ENCODE data around the gene SCARF2. TPM values are rescaled to one million over a fixed set of nuclear protein-coding genes. Genes with fewer than 3 reads are reported as not detected.

Gene SCARF2
- total RNA-seq, 2 experiments from 2014 or later = 1.5 to 1.7 TPM

- no peaks in the 10 kb centered on the region for H3K9me3 Mint-ChIP-seq
- ATAC-seq (ENCODE audit: low read depth) (no peak), DNase-seq (no peak)
- POLR2A ChIA-PET = no interaction called here
- peaks cover 14% of the 10 kb centered on the region for H3K4me1 Mint-ChIP-seq
- no peak overlapping the region for H3K4me3 Mint-ChIP-seq
- H3K36me3 Mint-ChIP-seq = no peaks in the 10 kb centered on the region
- no peak overlapping the region for H3K27ac Mint-ChIP-seq
- H3K27me3 Mint-ChIP-seq = peaks cover 71% of the 10 kb centered on the region
Observed at GRCh38 chr22:20433686-20434241, 3.9 kb downstream of the SCARF2 start.

DNA sequence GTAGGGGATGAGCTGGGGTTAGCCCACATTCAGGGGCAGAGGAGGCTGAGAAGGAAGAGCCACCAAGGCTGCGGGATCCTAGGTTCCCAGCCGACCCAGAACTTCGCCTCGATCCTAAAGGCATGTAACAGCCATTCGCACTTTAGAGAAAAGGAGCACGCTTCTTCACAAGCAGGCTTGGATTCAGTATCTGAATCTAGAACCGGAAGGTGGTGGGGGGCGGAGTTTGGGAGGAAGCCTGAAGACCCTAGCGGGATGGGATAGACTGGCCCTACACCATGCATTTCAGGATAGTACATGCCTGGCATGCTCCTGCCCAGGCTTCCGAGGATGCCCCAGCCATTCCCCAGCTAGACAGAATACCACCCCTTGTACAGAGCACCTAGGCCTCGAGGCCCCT, 4.4 kb downstream of the SCARF2 start:
- Mint-ChIP-seq H3K27ac (no peak overlapping the region), H3K9me3 (no peaks in the 10 kb centered on the region), H3K27me3 (peaks cover 71% of the 10 kb centered on the region), H3K4me1 (peaks cover 14% of the 10 kb centered on the region), H3K36me3 (no peaks in the 10 kb centered on the region), H3K4me3 (no peak overlapping the region)
- ATAC-seq (ENCODE audit: low read depth) = no peak
- no peak for DNase-seq
- POLR2A ChIA-PET = no interaction called here

DNA sequence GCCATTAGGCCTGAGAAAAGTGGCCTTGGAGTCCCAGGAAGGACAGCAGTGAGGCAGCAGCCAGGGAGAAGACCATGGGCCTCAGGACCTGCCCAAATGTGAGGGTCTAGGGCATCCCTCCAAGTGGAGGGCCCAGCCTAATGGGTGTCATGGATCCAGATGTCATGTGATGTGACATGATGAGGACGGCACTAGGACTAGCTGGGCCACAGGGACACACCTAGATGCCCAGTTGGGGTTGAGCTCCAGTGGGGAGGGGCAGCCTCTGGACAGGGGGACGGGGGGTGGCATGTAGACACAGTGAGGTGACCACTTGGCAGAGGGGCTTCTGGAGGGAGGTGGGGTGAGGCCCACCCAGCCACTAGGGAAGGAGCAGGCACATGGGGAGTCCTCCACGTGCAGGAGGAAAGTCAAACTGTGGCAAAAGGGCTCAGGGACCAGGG, 5.4 kb downstream of the SCARF2 start:
- Mint-ChIP-seq H3K36me3 (no peaks in the 10 kb centered on the region), H3K27me3 (peaks cover 73% of the 10 kb centered on the region), H3K9me3 (no peaks in the 10 kb centered on the region), H3K4me1 (peaks cover 14% of the 10 kb centered on the region), H3K27ac (no peak overlapping the region), H3K4me3 (no peak overlapping the region)
- ATAC-seq (ENCODE audit: low read depth) (no peak), DNase-seq (no peak)
- POLR2A ChIA-PET = interaction anchor here (1.6 kb wide), 1 partner anchor 28 kb away, joined by 4 read pairs; no protein-coding TSS in a partner anchor

- ATAC-seq (ENCODE audit: low read depth) = no peak
- peak overlapping the region; percentile 32 for H3K4me3 Mint-ChIP-seq
- POLR2A ChIA-PET = interaction anchor here (1.6 kb wide), 1 partner anchor 28 kb away, joined by 4 read pairs; no protein-coding TSS in a partner anchor
- H3K27ac Mint-ChIP-seq = peak overlapping the region; percentile 56
- DNase-seq = no peak
- peaks cover 8% of the 10 kb centered on the region for H3K4me1 Mint-ChIP-seq
- H3K9me3 Mint-ChIP-seq = no peaks in the 10 kb centered on the region
- peaks cover 73% of the 10 kb centered on the region for H3K27me3 Mint-ChIP-seq
- H3K36me3 Mint-ChIP-seq = no peaks in the 10 kb centered on the region
Observed at GRCh38 chr22:20431511-20432192, 6.0 kb downstream of the SCARF2 start.

GRCh38 chr22:20430720-20431510, 6.7 kb downstream of the SCARF2 start:
- no peak overlapping the region for H3K27ac Mint-ChIP-seq
- no peaks in the 10 kb centered on the region for H3K36me3 Mint-ChIP-seq
- DNase-seq = peak; percentile 66
- H3K9me3 Mint-ChIP-seq = no peaks in the 10 kb centered on the region
- POLR2A ChIA-PET = interaction anchor here (1.6 kb wide), 1 partner anchor 27 kb away, joined by 4 read pairs; no protein-coding TSS in a partner anchor
- peak overlapping the region; percentile 84 for H3K4me3 Mint-ChIP-seq
- peaks cover 76% of the 10 kb centered on the region for H3K27me3 Mint-ChIP-seq
- peaks cover 6% of the 10 kb centered on the region for H3K4me1 Mint-ChIP-seq
- peak; percentile 35 for ATAC-seq (ENCODE audit: low read depth)

- H3K36me3 Mint-ChIP-seq = no peaks in the 10 kb centered on the region
- peaks cover 6% of the 10 kb centered on the region for H3K4me1 Mint-ChIP-seq
- DNase-seq (no peak), ATAC-seq (ENCODE audit: low read depth) (no peak)
- peak overlapping the region; percentile 84 for H3K4me3 Mint-ChIP-seq
- peaks cover 69% of the 10 kb centered on the region for H3K27me3 Mint-ChIP-seq
- H3K27ac Mint-ChIP-seq = no peak overlapping the region
- POLR2A ChIA-PET = no interaction called here
- no peaks in the 10 kb centered on the region for H3K9me3 Mint-ChIP-seq
Observed at GRCh38 chr22:20430101-20430719, 7.4 kb downstream of the SCARF2 start.

DNA sequence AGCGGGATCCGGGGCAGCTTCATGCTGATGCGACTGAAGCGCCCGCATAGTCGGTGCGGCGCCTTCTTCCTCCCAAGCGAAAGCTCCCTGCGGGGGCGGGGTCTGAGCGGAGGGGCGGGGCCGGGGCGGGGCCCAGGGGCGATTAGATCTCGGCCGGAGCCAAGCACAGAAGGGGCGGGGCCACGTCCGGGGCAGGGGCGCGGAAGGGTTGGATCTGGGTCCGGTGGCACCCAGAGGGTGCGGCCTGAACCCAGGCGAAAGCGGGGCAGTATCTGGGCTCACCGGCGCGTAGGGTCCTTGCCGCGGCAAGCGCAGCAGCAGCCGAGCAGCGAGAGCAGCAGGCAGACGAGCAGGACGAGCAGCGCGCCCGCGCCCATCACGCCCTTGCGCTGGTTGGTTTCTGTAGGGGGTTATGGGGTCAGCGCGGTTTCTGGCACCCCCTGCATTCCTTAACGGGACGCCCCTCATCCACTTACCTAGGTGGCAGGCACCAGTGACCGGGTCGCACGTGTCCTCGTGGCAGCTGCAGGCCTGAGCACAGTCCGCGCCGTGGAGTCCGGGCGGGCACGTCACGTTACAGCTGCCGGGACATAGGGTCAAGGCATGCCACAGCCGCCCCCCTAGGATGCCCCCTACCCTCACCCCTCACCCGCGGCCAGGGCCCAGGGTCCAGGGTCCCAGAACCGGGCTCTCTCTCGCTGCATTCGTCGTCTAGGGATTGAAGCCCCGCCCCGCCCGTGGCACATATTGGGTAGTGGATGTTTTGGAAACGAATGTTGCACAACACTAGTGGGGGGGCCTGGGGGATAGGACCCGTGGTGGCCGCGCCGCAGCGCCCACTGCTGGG, 8.1 kb downstream of the SCARF2 start:
- peak; percentile 88 for DNase-seq
- Mint-ChIP-seq H3K4me1 (peaks cover 6% of the 10 kb centered on the region), H3K9me3 (no peaks in the 10 kb centered on the region), H3K4me3 (peak overlapping the region; percentile 84), H3K36me3 (no peaks in the 10 kb centered on the region), H3K27me3 (peaks cover 64% of the 10 kb centered on the region), H3K27ac (peak overlapping the region; percentile 58)
- ATAC-seq (ENCODE audit: low read depth) = peak; percentile 72
- POLR2A ChIA-PET = interaction anchor here (0.9 to 1.7 kb wide), 4 partner anchors 10 to 78 kb away, joined by 3 to 5 read pairs (median 4); partner anchors contain the start of gene MED15

DNA sequence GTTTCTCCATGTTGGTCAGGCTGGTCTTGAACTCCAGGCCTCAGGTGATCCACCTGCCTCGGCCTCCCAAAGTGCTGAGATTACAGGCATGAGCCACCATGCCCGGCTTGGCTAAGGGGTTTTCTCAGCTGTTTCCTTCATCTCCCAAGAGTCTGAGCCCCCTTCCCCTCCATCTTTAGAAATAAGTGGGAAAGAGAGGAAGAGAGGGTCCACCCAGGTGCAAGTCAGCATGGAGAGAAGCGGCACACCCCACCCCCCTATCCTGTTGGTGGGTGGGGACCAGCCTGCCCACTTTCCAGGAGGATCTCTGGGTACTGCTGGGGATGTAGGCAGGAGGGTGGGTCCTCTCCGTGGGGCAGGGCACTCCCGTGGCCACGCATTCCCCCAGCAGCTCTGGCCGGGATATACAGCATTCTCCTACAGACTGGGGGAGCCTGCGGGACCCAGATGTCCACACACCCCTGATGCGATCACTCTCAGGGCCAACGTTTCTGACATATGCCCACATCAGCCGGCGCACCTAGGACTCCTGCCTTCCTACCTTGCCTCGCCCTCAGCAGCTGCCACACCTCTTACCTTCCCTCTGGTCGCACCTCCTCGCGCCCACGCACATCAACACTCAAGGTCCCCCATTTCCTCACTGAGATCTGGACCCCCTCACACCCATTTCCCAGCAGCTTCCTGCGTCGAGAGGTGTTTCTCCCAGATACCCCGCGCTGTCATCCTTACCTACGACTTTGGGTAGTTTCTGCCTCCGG, 8.9 kb downstream of the SCARF2 start:
- H3K9me3 Mint-ChIP-seq = no peaks in the 10 kb centered on the region
- peak; percentile 9 for ATAC-seq (ENCODE audit: low read depth)
- H3K4me3 Mint-ChIP-seq = peak overlapping the region; percentile 84
- DNase-seq = no peak
- POLR2A ChIA-PET = interaction anchor here (0.9 to 1.7 kb wide), 4 partner anchors 10 to 79 kb away, joined by 3 to 5 read pairs (median 4); partner anchors contain the start of gene MED15
- peaks cover 59% of the 10 kb centered on the region for H3K27me3 Mint-ChIP-seq
- no peaks in the 10 kb centered on the region for H3K36me3 Mint-ChIP-seq
- peak overlapping the region; percentile 58 for H3K27ac Mint-ChIP-seq
- peaks cover 6% of the 10 kb centered on the region for H3K4me1 Mint-ChIP-seq

GRCh38 chr22:20427945-20428417, 9.6 kb downstream of the SCARF2 start:
- peaks cover 55% of the 10 kb centered on the region for H3K27me3 Mint-ChIP-seq
- H3K36me3 Mint-ChIP-seq = no peaks in the 10 kb centered on the region
- ATAC-seq (ENCODE audit: low read depth) = no peak
- POLR2A ChIA-PET = interaction anchor here (1.7 kb wide), 1 partner anchor 9 kb away, joined by 4 read pairs; no protein-coding TSS in a partner anchor
- DNase-seq = no peak
- H3K4me1 Mint-ChIP-seq = peaks cover 8% of the 10 kb centered on the region
- H3K27ac Mint-ChIP-seq = no peak overlapping the region
- H3K9me3 Mint-ChIP-seq = no peaks in the 10 kb centered on the region
- no peak overlapping the region for H3K4me3 Mint-ChIP-seq

DNA sequence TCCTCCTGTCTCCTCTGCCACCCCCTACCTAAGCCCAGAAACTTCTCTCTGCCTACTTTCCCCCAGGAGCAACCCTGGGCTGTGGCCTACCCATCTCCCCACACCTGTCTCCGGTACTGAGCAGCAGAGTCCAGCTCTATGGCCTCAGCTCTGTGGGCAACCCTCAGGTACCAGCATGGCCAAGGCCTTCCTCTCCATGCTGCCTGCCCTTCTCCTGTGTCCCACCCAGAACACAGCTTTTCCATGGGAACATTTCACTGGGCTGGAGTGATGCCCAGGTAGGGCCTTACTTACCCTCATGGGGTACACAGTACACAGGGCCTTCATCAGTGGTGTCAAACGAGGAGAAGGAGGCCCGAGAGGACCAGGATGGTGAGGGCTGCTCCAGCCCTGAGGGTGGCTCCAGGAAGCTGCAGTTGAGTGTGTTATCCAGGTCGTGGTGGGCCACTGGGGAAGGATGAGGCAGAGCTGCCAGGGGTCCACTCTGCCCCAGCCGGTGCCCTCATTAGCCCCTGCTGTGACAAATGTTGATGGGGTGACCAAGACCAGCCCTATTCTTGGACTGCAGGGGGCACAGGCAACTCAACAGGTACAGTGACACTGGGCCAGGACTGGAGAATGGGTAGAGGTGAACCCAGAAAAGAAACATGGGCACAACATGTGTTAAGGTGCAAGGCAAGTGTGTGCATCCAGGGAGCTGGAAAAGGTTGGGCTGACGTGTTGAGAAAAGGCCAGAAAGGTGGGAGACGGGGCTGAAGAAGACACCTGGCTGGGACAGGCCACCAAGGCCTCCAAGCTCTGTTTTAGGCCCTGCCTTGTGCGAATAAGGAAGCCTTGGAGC, 10.3 kb downstream of the SCARF2 start:
- Mint-ChIP-seq H3K9me3 (no peaks in the 10 kb centered on the region), H3K27ac (no peak overlapping the region), H3K4me3 (peak overlapping the region; percentile 14)

GRCh38 chr22:20426259-20426615, 11.4 kb downstream of the SCARF2 start:
- ATAC-seq (ENCODE audit: low read depth) (no peak), DNase-seq (no peak)
- Mint-ChIP-seq H3K27me3 (peaks cover 45% of the 10 kb centered on the region), H3K4me1 (peaks cover 8% of the 10 kb centered on the region), H3K27ac (no peak overlapping the region), H3K9me3 (no peaks in the 10 kb centered on the region), H3K36me3 (no peaks in the 10 kb centered on the region), H3K4me3 (no peak overlapping the region)
- POLR2A ChIA-PET = no interaction called here

More for the DNA sequence above, 10.3 kb downstream of the SCARF2 start:
- H3K36me3 Mint-ChIP-seq = no peaks in the 10 kb centered on the region
- H3K4me1 Mint-ChIP-seq = peaks cover 8% of the 10 kb centered on the region
- peaks cover 51% of the 10 kb centered on the region for H3K27me3 Mint-ChIP-seq
- no peak for DNase-seq
- ATAC-seq (ENCODE audit: low read depth) = no peak
- POLR2A ChIA-PET = no interaction called here
